Right lobe of liver (tissue), 6 donors: Measurements from ENCODE around the gene TCF4. TPM values are rescaled to one million over a fixed set of nuclear protein-coding genes. Genes with fewer than 3 reads are reported as not detected.

Experiments
- ATAC-seq, 4 donors: fragments of 200-7000 bp; cut with Tn5 transposase; one replicate each; pipeline ENCODE4 v1.9.1; 2020; ENCODE audit warnings: mild to moderate bottlenecking in 4 of 4, moderate library complexity in 4 of 4
- DNase-seq, 3 donors: peaks; one replicate each; pipeline ENCODE4 v3.0.0-alpha.2; 2020
- H3K27ac ChIP-seq, 3 donors: fragments of 200-600 bp; one replicate each; pipeline ENCODE4 v1.8.0; 2022
- H3K27me3 ChIP-seq, 2 donors: fragments of 200-600 bp; one replicate each; pipeline ENCODE4 v1.8.0; 2022
- H3K36me3 ChIP-seq, 4 donors: fragments of 200-600 bp; sonication (generic) in 1 of 4; one replicate each; pipeline versions ENCODE4 v1.5.1 to v1.8.0; 2017 to 2022; ENCODE audit warnings: control low read depth in 1 of 4
- H3K4me1 ChIP-seq, 4 donors: fragments of 200-600 bp; sonication (generic) in 1 of 4; one replicate each; pipeline versions ENCODE4 v1.5.1 to v1.8.0; 2017 to 2022; ENCODE audit warnings: control low read depth in 1 of 4
- H3K4me3 ChIP-seq, 3 donors: fragments of 200-600 bp; one replicate each; pipeline ENCODE4 v1.8.0; 2022
- H3K9me3 ChIP-seq, 4 donors: fragments of 200-600 bp; sonication (generic) in 1 of 4; one replicate each; pipeline versions ENCODE4 v1.5.1 to v1.8.0; 2017 to 2022; ENCODE audit warnings: control low read depth in 1 of 4
- POLR2A ChIP-seq: fragments of 450-650 bp; IDR thresholded peaks from one replicate; pipeline ENCODE4 v1.6.1; 2017; ENCODE audit warnings: antibody characterized with exemption, mild to moderate bottlenecking
- WGBS: methylation state at CpG from one replicate; pipeline ENCODE4 v1.1.6; 2018; ENCODE audit warnings: low coverage, low lambda C conversion rate; ENCODE audit not compliant: insufficient coverage; ENCODE audit errors: missing lambda C conversion rate; 5-methylcytosine and 5-hydroxymethylcytosine counted together
- intact Hi-C, 2 donors: fragments of 100-400 bp; cut with DNase I; formaldehyde crosslinking; loops; one replicate each; pipeline versions ENCODE4 v1.11.2 to v1.14.1; 2022
- total RNA-seq, 6 experiments: library from RNA; depleted of rRNA in 2 of 6; stranded (reverse); fragments of >200 nt in 2 of 6; fragmentation: NEBNext Ultra II Directional in 3 of 6; extraction: Animal tissue kit (Norgen Biotek cat#: 25700) in 3 of 6; gene quantifications; one replicate each; pipeline versions ENCODE4 v1.1.0 to v1.2.4, GENCODE V29; 2016 to 2023
- TF ChIP-seq, protein P1 (sequence below), 4 donors: fragments of 200-600 bp in 3 of 4; fragments of 450-650 bp in 1 of 4; IDR thresholded peaks; one replicate each; pipeline versions ENCODE4 v1.5.1 to v1.8.0; 2016 to 2022; ENCODE audit warnings: antibody characterized with exemption in 4 of 4, mild to moderate bottlenecking in 2 of 4
- donor health status: DM: no; HTN: yes; CAD: no.
- donor health status: DM: no; HTN: no; CAD: no.
- donor health status: DM: no; HTN: no; CAD: no.
- donor health status: DM: no; HTN: yes; CAD: no.
- donor health status: DM: no; HTN: yes; CAD: no.

TCF4 gene
- total RNA-seq, 6 experiments from 2014 or later, result 8.1 to 19.5 (median 10.4) TPM

DNA sequence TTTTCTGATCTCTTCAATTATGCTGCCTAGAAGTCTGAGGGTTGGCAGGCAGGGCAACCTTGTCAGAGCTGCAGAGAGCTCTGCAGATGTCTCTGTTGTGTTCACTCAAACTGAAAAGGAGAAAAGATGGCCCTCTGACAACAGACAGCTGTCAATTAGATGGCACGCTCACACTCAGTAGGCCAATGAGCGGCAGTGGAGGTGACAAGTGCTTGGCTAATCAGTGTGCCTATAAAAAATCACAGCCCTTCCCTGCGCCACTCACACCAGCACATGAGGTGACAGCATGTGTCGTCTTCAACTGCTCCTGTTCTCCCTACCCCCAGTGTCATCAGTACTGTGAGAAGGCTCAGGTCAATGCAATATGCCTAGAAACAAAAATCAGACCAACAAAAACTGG lies 203.9 kb downstream of the TCF4 start:
- DNase-seq, result no peak
- Histone ChIP-seq H3K36me3 (no peaks in the 10 kb centered on the region), H3K4me3 (no peak overlapping the region), H3K27me3 (no peaks in the 10 kb centered on the region), H3K27ac (no peak overlapping the region), H3K9me3 (no peaks in the 10 kb centered on the region), H3K4me1 (no peaks in the 10 kb centered on the region)
- ATAC-seq, result no peak
- TF ChIP-seq, protein P1, sequence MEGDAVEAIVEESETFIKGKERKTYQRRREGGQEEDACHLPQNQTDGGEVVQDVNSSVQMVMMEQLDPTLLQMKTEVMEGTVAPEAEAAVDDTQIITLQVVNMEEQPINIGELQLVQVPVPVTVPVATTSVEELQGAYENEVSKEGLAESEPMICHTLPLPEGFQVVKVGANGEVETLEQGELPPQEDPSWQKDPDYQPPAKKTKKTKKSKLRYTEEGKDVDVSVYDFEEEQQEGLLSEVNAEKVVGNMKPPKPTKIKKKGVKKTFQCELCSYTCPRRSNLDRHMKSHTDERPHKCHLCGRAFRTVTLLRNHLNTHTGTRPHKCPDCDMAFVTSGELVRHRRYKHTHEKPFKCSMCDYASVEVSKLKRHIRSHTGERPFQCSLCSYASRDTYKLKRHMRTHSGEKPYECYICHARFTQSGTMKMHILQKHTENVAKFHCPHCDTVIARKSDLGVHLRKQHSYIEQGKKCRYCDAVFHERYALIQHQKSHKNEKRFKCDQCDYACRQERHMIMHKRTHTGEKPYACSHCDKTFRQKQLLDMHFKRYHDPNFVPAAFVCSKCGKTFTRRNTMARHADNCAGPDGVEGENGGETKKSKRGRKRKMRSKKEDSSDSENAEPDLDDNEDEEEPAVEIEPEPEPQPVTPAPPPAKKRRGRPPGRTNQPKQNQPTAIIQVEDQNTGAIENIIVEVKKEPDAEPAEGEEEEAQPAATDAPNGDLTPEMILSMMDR (IDR thresholded peaks at IDR 0.05), result no peak
- 52% methylated on average over 2 of the region's 4 CpGs for WGBS
- intact Hi-C loops, result no loop called here

DNA sequence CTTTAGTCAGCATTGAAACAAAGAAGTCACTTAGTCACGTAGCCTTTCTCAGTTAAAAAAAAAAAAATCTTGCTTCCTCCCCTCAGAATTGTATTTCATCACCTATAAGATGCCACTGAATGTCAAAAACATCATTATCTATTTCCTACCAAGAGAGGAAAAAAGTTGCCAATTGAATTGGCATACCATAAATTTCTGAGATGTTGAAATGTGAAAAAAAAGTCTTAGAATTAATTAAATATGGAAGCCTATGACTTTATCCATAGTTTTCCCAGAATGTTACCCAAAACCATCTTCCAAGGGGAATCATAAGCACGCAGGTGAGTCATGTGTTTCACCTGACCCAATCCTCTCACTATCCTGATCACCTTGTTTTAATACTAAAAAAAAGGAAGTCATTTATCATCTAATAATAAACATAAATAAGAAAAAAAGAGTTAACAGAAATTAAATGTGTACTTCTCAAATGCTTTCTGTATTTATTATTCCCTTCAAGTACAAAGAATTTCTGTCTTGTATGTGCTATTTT lies 205.7 kb downstream of the TCF4 start:
- intact Hi-C loops, result no loop called here
- H3K9me3 ChIP-seq, result no peaks in the 10 kb centered on the region
- H3K36me3 ChIP-seq, result no peaks in the 10 kb centered on the region
- DNase-seq, result no peak
- H3K27me3 ChIP-seq, result no peaks in the 10 kb centered on the region
- no peak overlapping the region for H3K4me3 ChIP-seq
- H3K27ac ChIP-seq, result no peak overlapping the region
- H3K4me1 ChIP-seq, result no peaks in the 10 kb centered on the region
- WGBS, result 67% methylated on average over 2 of the region's 2 CpGs
- ATAC-seq, result no peak
- TF ChIP-seq, protein P1 (IDR thresholded peaks at IDR 0.05), result no peak
- no peak for TF ChIP-seq POLR2A

DNA sequence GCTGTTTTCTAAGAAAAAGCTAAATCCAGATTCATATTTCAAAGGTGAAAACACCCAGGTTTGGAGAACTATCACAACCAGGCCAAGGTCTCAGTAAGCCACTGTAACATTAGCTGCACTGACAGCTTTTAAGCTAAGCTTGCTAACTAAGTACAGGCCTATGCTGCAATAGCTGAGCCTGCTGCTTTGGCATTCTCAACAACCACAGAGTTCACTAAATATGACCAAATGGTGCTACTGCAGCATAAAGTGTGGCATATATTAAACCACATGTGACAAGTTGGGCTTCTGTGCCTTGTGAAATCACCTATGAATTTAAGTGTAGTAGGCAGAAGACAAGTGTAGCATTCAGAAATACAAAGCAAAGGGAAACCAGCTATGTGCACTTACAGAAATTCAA lies 206.7 kb downstream of the TCF4 start:
- TF ChIP-seq, protein P1 (IDR thresholded peaks at IDR 0.05), result no peak
- TF ChIP-seq POLR2A, result no peak
- no peak for DNase-seq
- H3K27ac ChIP-seq, result no peak overlapping the region
- no peaks in the 10 kb centered on the region for H3K36me3 ChIP-seq
- ATAC-seq, result peak in 2 of 4 donors; percentile 30 to 65
- no peaks in the 10 kb centered on the region for H3K9me3 ChIP-seq
- no peaks in the 10 kb centered on the region for H3K4me1 ChIP-seq
- intact Hi-C loops, result no loop called here
- H3K4me3 ChIP-seq, result no peak overlapping the region
- no peaks in the 10 kb centered on the region for H3K27me3 ChIP-seq

DNA sequence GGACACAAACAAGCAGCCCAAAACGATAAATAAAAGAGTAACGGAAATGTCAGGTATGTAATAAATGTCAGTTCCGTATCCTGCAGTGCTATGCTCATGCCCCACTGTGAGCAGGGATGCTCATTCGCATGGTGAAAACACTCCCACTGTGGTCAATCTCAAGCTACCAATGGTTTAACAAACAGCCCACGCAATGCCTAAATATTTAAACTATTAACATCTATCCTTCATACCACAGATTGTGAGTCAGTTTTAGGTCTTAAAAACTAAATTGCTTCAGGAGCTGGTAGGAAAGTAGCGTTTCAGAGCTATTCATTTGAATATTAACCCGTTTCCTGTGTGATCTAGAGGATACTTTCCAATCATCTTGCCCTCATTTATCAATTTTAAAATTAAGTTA lies 207.4 kb downstream of the TCF4 start:
- DNase-seq, result no peak

More for the DNA sequence above, 207.4 kb downstream of the TCF4 start:
- Histone ChIP-seq H3K9me3 (no peaks in the 10 kb centered on the region), H3K36me3 (no peaks in the 10 kb centered on the region), H3K27ac (no peak overlapping the region), H3K4me3 (no peak overlapping the region), H3K27me3 (no peaks in the 10 kb centered on the region), H3K4me1 (no peaks in the 10 kb centered on the region)
- WGBS, result 79% methylated on average over 7 of the region's 7 CpGs
- intact Hi-C loops, result no loop called here
- TF ChIP-seq, protein P1 (IDR thresholded peaks at IDR 0.05), result no peak
- no peak for TF ChIP-seq POLR2A
- ATAC-seq, result no peak
